HepG2 (cell line): Measurements from ENCODE around the gene KIAA1217. TPM values are rescaled to one million over a fixed set of nuclear protein-coding genes. Genes with fewer than 3 reads are reported as not detected.

Source experiments
- ATAC-seq: fragments of 200-7000 bp; cut with Tn5 transposase; 3 replicates; pipeline ENCODE4 v1.9.1; 2020; ENCODE audit warnings: mild to moderate bottlenecking, moderate library complexity
- BruUV-seq: library from RNA; stranded (reverse); fragments of 400-500 nt; replicated peaks from 2 replicates; lab custom pipeline; 2021; lab: Mats Ljungman, UMichigan
- CTCF ChIA-PET: fragments of 300-600 bp; formaldehyde crosslinking; extraction: SDS; loops from one replicate; lab custom pipeline; 2021; ENCODE audit warnings: low total read pairs, inconsistent platforms, low intra/inter-chr PET ratio; lab: Yijun Ruan, JAX
- POLR2A ChIA-PET: fragments of 350-600 bp; sonication (Branson Sonifier 250); formaldehyde crosslinking; loops from one replicate; lab custom pipeline; 2020; ENCODE audit warnings: antibody characterized with exemption, inconsistent platforms; lab: Yijun Ruan, JAX
- DNase-seq: peaks from one replicate; pipeline ENCODE4 v3.0.0-alpha.2; 2015; ENCODE audit warnings: low spot score
- FAIRE-seq: peaks from 3 replicates; lab custom pipeline; 2011; peaks lifted over from hg19 to GRCh38; lab: Jason Lieb, UNC
- H2AFZ ChIP-seq: one replicate; pipeline ENCODE4 v1.6.1; 2011; ENCODE audit warnings: low read length, inconsistent platforms
- H3K27ac ChIP-seq: fragments of 300-600 bp; 3 replicates; pipeline ENCODE4 v1.8.0; 2011; ENCODE audit warnings: mixed run types, mild to moderate bottlenecking, mixed read lengths, low read length, inconsistent platforms; ENCODE audit not compliant: insufficient read depth; ENCODE audit errors: extremely low read length
- H3K27me3 ChIP-seq, 2 experiments: fragments of 200-600 bp in 1 of 2; 2 replicates in 1 of 2; 3 replicates in 1 of 2; pipeline versions ENCODE4 v1.6.0 to v1.8.0; 2011; ENCODE audit warnings: low read length in 2 of 2, mild to moderate bottlenecking in 2 of 2, moderate library complexity in 2 of 2, inconsistent platforms in 1 of 2; ENCODE audit not compliant: insufficient read depth in 2 of 2, control insufficient read depth in 1 of 2
- H3K36me3 ChIP-seq, 2 experiments: fragments of 200-600 bp in 1 of 2; replicated peaks in 1 of 2; 2 replicates in 1 of 2; 3 replicates in 1 of 2; pipeline versions ENCODE4 v1.5.1 to v1.8.0; 2011; ENCODE audit warnings: low read length in 2 of 2, inconsistent platforms in 1 of 2; ENCODE audit not compliant: insufficient read depth in 2 of 2, control insufficient read depth in 1 of 2
- H3K4me1 ChIP-seq: 2 replicates; pipeline ENCODE4 v1.5.1; 2012; ENCODE audit warnings: low read length, inconsistent platforms; ENCODE audit not compliant: insufficient read depth
- H3K4me2 ChIP-seq: 2 replicates; pipeline ENCODE4 v1.6.0; 2011; ENCODE audit warnings: low read depth, low read length, inconsistent platforms
- H3K4me3 ChIP-seq, 3 experiments: fragments of 200-600 bp in 1 of 3; sonication (generic), shearing (Covaris generic) in 1 of 3; replicated peaks in 1 of 3; 2 replicates each; pipeline ENCODE4 v1.5.1; 2011 to 2016; ENCODE audit warnings: low read length in 3 of 3, inconsistent platforms in 2 of 3, low read depth in 2 of 3, mild to moderate bottlenecking in 2 of 3, control low read depth in 1 of 3, mixed read lengths in 1 of 3; ENCODE audit not compliant: insufficient read depth in 1 of 3
- H3K79me2 ChIP-seq: one replicate; pipeline ENCODE4 v1.6.1; 2011; ENCODE audit warnings: low read length, inconsistent platforms; ENCODE audit not compliant: insufficient read depth
- H3K9ac ChIP-seq: 2 replicates; pipeline ENCODE4 v1.6.0; 2011; ENCODE audit warnings: mild to moderate bottlenecking, low read depth, low read length, inconsistent platforms; ENCODE audit not compliant: insufficient read depth
- H3K9me3 ChIP-seq: 2 replicates; pipeline ENCODE4 v1.5.1; 2012; ENCODE audit warnings: mild to moderate bottlenecking, low read length
- H4K20me1 ChIP-seq: 2 replicates; pipeline ENCODE4 v1.6.0; 2011; ENCODE audit warnings: inconsistent platforms, mild to moderate bottlenecking, low read length, moderate library complexity; ENCODE audit not compliant: insufficient read depth
- HOXA3 ChIP-seq: sonication (generic); formaldehyde crosslinking; IDR thresholded peaks from 2 replicates; pipeline ENCODE4 v1.5.0; 2020; ENCODE audit warnings: missing genetic modification reagents
- NR3C1 ChIP-seq: sonication (generic); formaldehyde crosslinking; IDR thresholded peaks from 2 replicates; pipeline ENCODE4 v1.4.0; 2020; ENCODE audit warnings: missing genetic modification reagents
- REPIN1 ChIP-seq: sonication (generic); formaldehyde crosslinking; IDR thresholded peaks from 2 replicates; pipeline ENCODE4 v1.8.0; 2022; ENCODE audit warnings: missing genetic modification reagents, low read depth, mild to moderate bottlenecking, borderline replicate concordance
- TSC22D2 ChIP-seq: sonication (generic); formaldehyde crosslinking; IDR thresholded peaks from 2 replicates; pipeline ENCODE4 v1.5.1; 2020; ENCODE audit warnings: missing genetic modification reagents, mild to moderate bottlenecking, borderline replicate concordance
- ZNF121 ChIP-seq: sonication (generic); formaldehyde crosslinking; IDR thresholded peaks from 2 replicates; pipeline ENCODE4 v1.5.0; 2020; ENCODE audit warnings: mild to moderate bottlenecking, missing genetic modification reagents
- ZNF296 ChIP-seq: sonication (generic); formaldehyde crosslinking; conservative IDR thresholded peaks from 2 replicates; pipeline ENCODE4 v1.5.0; 2020; ENCODE audit warnings: mild to moderate bottlenecking, missing genetic modification reagents
- ZNF564 ChIP-seq: sonication (generic); formaldehyde crosslinking; IDR thresholded peaks from 2 replicates; pipeline ENCODE4 v1.8.1; 2023; ENCODE audit warnings: mild to moderate bottlenecking, missing genetic modification reagents
- ZNF724P ChIP-seq: sonication (generic); formaldehyde crosslinking; IDR thresholded peaks from 2 replicates; pipeline ENCODE4 v1.8.0; 2022; ENCODE audit warnings: missing genetic modification reagents, borderline replicate concordance
- WGBS: methylation state at CpG from one replicate; pipeline ENCODE4 v1.1.6; 2017; ENCODE audit warnings: low lambda C conversion rate; 5-methylcytosine and 5-hydroxymethylcytosine counted together
- in situ Hi-C: cut with HindIII; loops from 2 replicates; pipeline ENCODE4 v1.10.0; 2017; ENCODE audit warnings: low pct_unique_long_range_greater_than_20kb; ENCODE audit not compliant: extremely low pct_ligation_motif_present
- intact Hi-C: fragments of 100-400 bp; cut with micrococcal nuclease; formaldehyde crosslinking; loops from one replicate; pipeline ENCODE4 v1.10.0; 2022; ENCODE audit not compliant: unreplicated experiment
- polyA plus RNA-seq, 8 experiments: library from polyadenylated mRNA; depleted of rRNA in 3 of 8; stranded (reverse) in 7 of 8; unstranded in 1 of 8; fragments of >200 nt; fragmentation: Illumina TruSeq in 4 of 8; extraction: Trizol in 4 of 8; gene quantifications; 2 replicates each; pipeline versions ENCODE4 v1.2.1 to v1.2.3, GENCODE V29; 2011 to 2016; ENCODE audit warnings: low read depth in 4 of 8, missing spikeins in 1 of 8, mixed read lengths in 1 of 8; ENCODE audit not compliant: insufficient read depth in 1 of 8
- total RNA-seq, 5 experiments: library from RNA; depleted of rRNA; stranded (reverse); fragments of >200 nt; fragmentation: Illumina TruSeq; extraction: Trizol; gene quantifications; 2 replicates each; pipeline ENCODE4 v1.2.3, GENCODE V29; 2016; ENCODE audit warnings: low read depth in 1 of 5
- TF ChIP-seq, protein P1 (sequence below): sonication (generic); formaldehyde crosslinking; IDR thresholded peaks from 2 replicates; pipeline ENCODE4 v1.5.1; 2020; ENCODE audit warnings: mild to moderate bottlenecking, missing genetic modification reagents, moderate library complexity
- TF ChIP-seq, protein P2 (sequence below): sonication (generic); formaldehyde crosslinking; IDR thresholded peaks from 2 replicates; pipeline ENCODE4 v1.5.1; 2020; ENCODE audit warnings: mild to moderate bottlenecking, missing genetic modification reagents, moderate library complexity
- TF ChIP-seq, protein P3 (sequence below): sonication (generic); formaldehyde crosslinking; IDR thresholded peaks from 2 replicates; pipeline ENCODE4 v1.5.0; 2020; ENCODE audit warnings: mild to moderate bottlenecking, missing genetic modification reagents, moderate library complexity
- TF ChIP-seq, protein P4 (sequence below): IDR thresholded peaks from 2 replicates; pipeline ENCODE4 v1.6.1; 2016; ENCODE audit warnings: low read depth
- TF ChIP-seq, protein P5 (sequence below): IDR thresholded peaks from 2 replicates; pipeline ENCODE4 v1.6.1; 2016; ENCODE audit warnings: missing compliant biosample characterization, missing genetic modification reagents, borderline replicate concordance

The KIAA1217 gene
- total and polyA plus RNA-seq, 2 of the 13 experiments (the other 11 are each of a cell fraction or from before 2014, with no cell fraction given) = 4.6 to 10.9 TPM

DNA sequence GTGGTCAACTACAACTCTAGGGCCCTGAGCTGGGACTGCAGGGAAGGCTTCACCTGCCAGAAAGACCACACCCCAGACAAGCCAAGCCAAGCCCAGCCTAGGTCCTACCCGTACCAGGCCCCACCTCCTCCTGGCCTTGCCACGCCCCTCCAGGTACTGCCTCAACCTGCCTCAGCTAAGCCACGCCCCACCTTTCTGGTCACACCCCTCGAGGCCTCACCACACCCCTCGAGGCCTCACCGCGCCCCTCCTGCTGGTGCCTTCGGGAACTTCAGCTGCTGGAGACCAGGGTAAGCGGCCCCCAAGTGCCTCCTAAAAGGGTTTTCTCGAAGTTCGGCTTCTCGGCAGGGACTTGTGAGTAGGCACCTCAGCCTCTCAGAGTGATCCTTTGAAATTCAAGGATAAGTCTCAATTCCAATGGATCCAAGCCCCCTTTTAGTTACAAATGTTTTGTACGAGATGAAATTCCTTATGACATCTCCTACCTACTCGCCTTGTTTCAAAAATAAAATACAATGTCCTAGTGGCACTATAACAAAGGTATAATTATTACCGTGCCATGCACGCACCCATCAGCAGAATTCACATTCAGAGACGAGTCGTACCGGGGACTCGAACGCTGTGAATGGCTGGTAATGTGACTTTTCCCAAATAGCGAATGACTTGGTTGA, 343.5 kb downstream of the KIAA1217 start:
- Histone ChIP-seq H3K4me1 (peaks cover 42% of the 10 kb centered on the region), H3K4me3 (no peak overlapping the region), H2AFZ (no peak overlapping the region), H3K9me3 (no peaks in the 10 kb centered on the region), H3K79me2 (no peaks in the 10 kb centered on the region), H3K27me3 (no peaks in the 10 kb centered on the region), H4K20me1 (no peaks in the 10 kb centered on the region), H3K9ac (no peak overlapping the region), H3K36me3 (no peaks in the 10 kb centered on the region), H3K4me2 (no peak overlapping the region), H3K27ac (no peak overlapping the region)
- FAIRE-seq = no peak
- no TSS peak for BruUV-seq
- intact Hi-C loops = loop anchor here (10.0 kb wide), 1 partner anchor 88 kb away; no protein-coding TSS in a partner anchor
- peak; percentile 35 for DNase-seq
- ATAC-seq = peak; percentile 66
- 85% methylated on average over 22 of the region's 22 CpGs for WGBS
- CTCF ChIA-PET = no interaction called here
- in situ Hi-C loops = loop anchor here (10.0 kb wide), 1 partner anchor 348 kb away; the partner anchor contains the start of gene KIAA1217
- POLR2A ChIA-PET = no interaction called here
- TF ChIP-seq TSC22D2 (CRISPR knock-in tag) (no peak), HOXA3 (CRISPR knock-in tag) (no peak), REPIN1 (CRISPR knock-in tag) (no peak), ZNF121 (CRISPR knock-in tag) (no peak), ZNF724P (no peak), NR3C1 (no peak), ZNF296 (CRISPR knock-in tag) (no peak), ZNF564 (CRISPR knock-in tag) (no peak)
- TF ChIP-seq, protein P1, sequence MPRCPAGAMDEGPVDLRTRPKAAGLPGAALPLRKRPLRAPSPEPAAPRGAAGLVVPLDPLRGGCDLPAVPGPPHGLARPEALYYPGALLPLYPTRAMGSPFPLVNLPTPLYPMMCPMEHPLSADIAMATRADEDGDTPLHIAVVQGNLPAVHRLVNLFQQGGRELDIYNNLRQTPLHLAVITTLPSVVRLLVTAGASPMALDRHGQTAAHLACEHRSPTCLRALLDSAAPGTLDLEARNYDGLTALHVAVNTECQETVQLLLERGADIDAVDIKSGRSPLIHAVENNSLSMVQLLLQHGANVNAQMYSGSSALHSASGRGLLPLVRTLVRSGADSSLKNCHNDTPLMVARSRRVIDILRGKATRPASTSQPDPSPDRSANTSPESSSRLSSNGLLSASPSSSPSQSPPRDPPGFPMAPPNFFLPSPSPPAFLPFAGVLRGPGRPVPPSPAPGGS (CRISPR knock-in tag) = no peak
- TF ChIP-seq, protein P2, sequence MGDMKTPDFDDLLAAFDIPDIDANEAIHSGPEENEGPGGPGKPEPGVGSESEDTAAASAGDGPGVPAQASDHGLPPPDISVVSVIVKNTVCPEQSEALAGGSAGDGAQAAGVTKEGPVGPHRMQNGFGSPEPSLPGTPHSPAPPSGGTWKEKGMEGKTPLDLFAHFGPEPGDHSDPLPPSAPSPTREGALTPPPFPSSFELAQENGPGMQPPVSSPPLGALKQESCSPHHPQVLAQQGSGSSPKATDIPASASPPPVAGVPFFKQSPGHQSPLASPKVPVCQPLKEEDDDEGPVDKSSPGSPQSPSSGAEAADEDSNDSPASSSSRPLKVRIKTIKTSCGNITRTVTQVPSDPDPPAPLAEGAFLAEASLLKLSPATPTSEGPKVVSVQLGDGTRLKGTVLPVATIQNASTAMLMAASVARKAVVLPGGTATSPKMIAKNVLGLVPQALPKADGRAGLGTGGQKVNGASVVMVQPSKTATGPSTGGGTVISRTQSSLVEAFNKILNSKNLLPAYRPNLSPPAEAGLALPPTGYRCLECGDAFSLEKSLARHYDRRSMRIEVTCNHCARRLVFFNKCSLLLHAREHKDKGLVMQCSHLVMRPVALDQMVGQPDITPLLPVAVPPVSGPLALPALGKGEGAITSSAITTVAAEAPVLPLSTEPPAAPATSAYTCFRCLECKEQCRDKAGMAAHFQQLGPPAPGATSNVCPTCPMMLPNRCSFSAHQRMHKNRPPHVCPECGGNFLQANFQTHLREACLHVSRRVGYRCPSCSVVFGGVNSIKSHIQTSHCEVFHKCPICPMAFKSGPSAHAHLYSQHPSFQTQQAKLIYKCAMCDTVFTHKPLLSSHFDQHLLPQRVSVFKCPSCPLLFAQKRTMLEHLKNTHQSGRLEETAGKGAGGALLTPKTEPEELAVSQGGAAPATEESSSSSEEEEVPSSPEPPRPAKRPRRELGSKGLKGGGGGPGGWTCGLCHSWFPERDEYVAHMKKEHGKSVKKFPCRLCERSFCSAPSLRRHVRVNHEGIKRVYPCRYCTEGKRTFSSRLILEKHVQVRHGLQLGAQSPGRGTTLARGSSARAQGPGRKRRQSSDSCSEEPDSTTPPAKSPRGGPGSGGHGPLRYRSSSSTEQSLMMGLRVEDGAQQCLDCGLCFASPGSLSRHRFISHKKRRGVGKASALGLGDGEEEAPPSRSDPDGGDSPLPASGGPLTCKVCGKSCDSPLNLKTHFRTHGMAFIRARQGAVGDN = 0 out of 2 replicates have a peak, but pooled peaks have one; percentile 9
- TF ChIP-seq, protein P3, sequence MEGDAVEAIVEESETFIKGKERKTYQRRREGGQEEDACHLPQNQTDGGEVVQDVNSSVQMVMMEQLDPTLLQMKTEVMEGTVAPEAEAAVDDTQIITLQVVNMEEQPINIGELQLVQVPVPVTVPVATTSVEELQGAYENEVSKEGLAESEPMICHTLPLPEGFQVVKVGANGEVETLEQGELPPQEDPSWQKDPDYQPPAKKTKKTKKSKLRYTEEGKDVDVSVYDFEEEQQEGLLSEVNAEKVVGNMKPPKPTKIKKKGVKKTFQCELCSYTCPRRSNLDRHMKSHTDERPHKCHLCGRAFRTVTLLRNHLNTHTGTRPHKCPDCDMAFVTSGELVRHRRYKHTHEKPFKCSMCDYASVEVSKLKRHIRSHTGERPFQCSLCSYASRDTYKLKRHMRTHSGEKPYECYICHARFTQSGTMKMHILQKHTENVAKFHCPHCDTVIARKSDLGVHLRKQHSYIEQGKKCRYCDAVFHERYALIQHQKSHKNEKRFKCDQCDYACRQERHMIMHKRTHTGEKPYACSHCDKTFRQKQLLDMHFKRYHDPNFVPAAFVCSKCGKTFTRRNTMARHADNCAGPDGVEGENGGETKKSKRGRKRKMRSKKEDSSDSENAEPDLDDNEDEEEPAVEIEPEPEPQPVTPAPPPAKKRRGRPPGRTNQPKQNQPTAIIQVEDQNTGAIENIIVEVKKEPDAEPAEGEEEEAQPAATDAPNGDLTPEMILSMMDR (CRISPR knock-in tag) = peak; percentile 18; the same call in 1 of the 2 replicates
- TF ChIP-seq, protein P4, sequence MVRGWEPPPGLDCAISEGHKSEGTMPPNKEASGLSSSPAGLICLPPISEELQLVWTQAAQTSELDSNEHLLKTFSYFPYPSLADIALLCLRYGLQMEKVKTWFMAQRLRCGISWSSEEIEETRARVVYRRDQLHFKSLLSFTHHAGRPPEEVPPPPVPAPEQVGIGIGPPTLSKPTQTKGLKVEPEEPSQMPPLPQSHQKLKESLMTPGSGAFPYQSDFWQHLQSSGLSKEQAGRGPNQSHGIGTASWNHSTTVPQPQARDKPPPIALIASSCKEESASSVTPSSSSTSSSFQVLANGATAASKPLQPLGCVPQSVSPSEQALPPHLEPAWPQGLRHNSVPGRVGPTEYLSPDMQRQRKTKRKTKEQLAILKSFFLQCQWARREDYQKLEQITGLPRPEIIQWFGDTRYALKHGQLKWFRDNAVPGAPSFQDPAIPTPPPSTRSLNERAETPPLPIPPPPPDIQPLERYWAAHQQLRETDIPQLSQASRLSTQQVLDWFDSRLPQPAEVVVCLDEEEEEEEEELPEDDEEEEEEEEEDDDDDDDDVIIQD (CRISPR knock-in tag) = no peak
- TF ChIP-seq, protein P5, sequence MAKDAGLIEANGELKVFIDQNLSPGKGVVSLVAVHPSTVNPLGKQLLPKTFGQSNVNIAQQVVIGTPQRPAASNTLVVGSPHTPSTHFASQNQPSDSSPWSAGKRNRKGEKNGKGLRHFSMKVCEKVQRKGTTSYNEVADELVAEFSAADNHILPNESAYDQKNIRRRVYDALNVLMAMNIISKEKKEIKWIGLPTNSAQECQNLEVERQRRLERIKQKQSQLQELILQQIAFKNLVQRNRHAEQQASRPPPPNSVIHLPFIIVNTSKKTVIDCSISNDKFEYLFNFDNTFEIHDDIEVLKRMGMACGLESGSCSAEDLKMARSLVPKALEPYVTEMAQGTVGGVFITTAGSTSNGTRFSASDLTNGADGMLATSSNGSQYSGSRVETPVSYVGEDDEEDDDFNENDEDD = no peak
